HEK293 (cell line): Measurements from ENCODE around the gene PPP4R4.

Experiments
- CTCF ChIA-PET: fragments of 350-600 bp; formaldehyde crosslinking; extraction: SDS; loops from one replicate; lab custom pipeline; 2021; ENCODE audit warnings: antibody characterized with exemption; lab: Yijun Ruan, JAX
- POLR2A ChIA-PET: fragments of 300-600 bp; formaldehyde crosslinking; extraction: SDS; loops from one replicate; lab custom pipeline; 2020; ENCODE audit warnings: antibody characterized with exemption, inconsistent platforms; lab: Yijun Ruan, JAX
- H3K27ac ChIP-seq: fragments of 200-500 bp; sonication (Bioruptor generic); 2 replicates; pipeline ENCODE4 v1.5.1; 2014; ENCODE audit warnings: low read depth, low read length, control low read depth, inconsistent platforms; ENCODE audit errors: extremely low read depth
- H3K36me3 ChIP-seq, 2 experiments: fragments of 200-500 bp in 1 of 2; sonication (Bioruptor generic) in 1 of 2; 1 replicate in 1 of 2; 2 replicates in 1 of 2; pipeline ENCODE4 v1.5.1; 2014 to 2017; ENCODE audit warnings: inconsistent platforms in 2 of 2, low read length in 2 of 2; ENCODE audit not compliant: control insufficient read depth in 2 of 2, insufficient read depth in 1 of 2
- H3K4me1 ChIP-seq: fragments of 200-500 bp; sonication (Bioruptor generic); 2 replicates; pipeline ENCODE4 v1.5.1; 2014; ENCODE audit warnings: mild to moderate bottlenecking, low read length, inconsistent platforms; ENCODE audit not compliant: control insufficient read depth, insufficient read depth
- H3K4me3 ChIP-seq: 2 replicates; pipeline ENCODE4 v1.5.1; 2011; ENCODE audit warnings: low read depth, mild to moderate bottlenecking, control low read depth, low read length, moderate library complexity
- H3K9me3 ChIP-seq: fragments of 200-500 bp; sonication (Bioruptor generic); 2 replicates; pipeline ENCODE4 v1.5.1; 2014; ENCODE audit warnings: low read depth, low read length, inconsistent platforms; ENCODE audit not compliant: control insufficient read depth, insufficient read depth
- GLI2 ChIP-seq: fragments of 450-650 bp; formaldehyde crosslinking; IDR thresholded peaks from 2 replicates; pipeline ENCODE4; 2017; ENCODE audit warnings: missing biosample characterization, missing genetic modification characterization, low read depth, borderline replicate concordance
- GLIS2 ChIP-seq: fragments of 450-650 bp; formaldehyde crosslinking; IDR thresholded peaks from 2 replicates; pipeline ENCODE4 v1.5.1; 2016; ENCODE audit warnings: missing biosample characterization, missing genetic modification characterization
- KLF9 ChIP-seq: fragments of 450-650 bp; formaldehyde crosslinking; IDR thresholded peaks from 2 replicates; pipeline ENCODE4 v1.5.1; 2016; ENCODE audit warnings: missing biosample characterization, missing genetic modification characterization, low read depth
- SALL2 ChIP-seq: fragments of 450-650 bp; formaldehyde crosslinking; IDR thresholded peaks from 2 replicates; pipeline ENCODE4 v1.5.0; 2017; ENCODE audit warnings: missing biosample characterization, mild to moderate bottlenecking, missing genetic modification characterization, borderline replicate concordance
- SCRT2 ChIP-seq: fragments of 450-650 bp; formaldehyde crosslinking; IDR thresholded peaks from 2 replicates; pipeline ENCODE4 v1.5.1; 2016; ENCODE audit warnings: missing biosample characterization, missing genetic modification characterization
- SETDB1 ChIP-seq: IDR thresholded peaks from one replicate; pipeline ENCODE4 v1.6.1; 2017; ENCODE audit warnings: mild to moderate bottlenecking, low read length, moderate library complexity, mixed read lengths; ENCODE audit not compliant: insufficient read length
- YY1 ChIP-seq: fragments of 450-650 bp; formaldehyde crosslinking; IDR thresholded peaks from 2 replicates; pipeline ENCODE4 v1.5.1; 2018; ENCODE audit warnings: missing biosample characterization, missing genetic modification characterization
- YY2 ChIP-seq: fragments of 450-650 bp; formaldehyde crosslinking; IDR thresholded peaks from 2 replicates; pipeline ENCODE4 v1.5.1; 2016; ENCODE audit warnings: missing biosample characterization, missing genetic modification characterization
- ZBTB6 ChIP-seq: fragments of 450-650 bp; formaldehyde crosslinking; IDR thresholded peaks from 2 replicates; pipeline ENCODE4 v1.5.1; 2017; ENCODE audit warnings: missing biosample characterization, missing genetic modification characterization
- ZFP41 ChIP-seq: fragments of 450-650 bp; formaldehyde crosslinking; IDR thresholded peaks from 2 replicates; pipeline ENCODE4 v1.5.1; 2016; ENCODE audit warnings: missing biosample characterization, missing genetic modification characterization, borderline replicate concordance
- ZNF157 ChIP-seq: fragments of 450-650 bp; formaldehyde crosslinking; IDR thresholded peaks from 2 replicates; pipeline ENCODE4 v1.5.1; 2016; ENCODE audit warnings: missing biosample characterization, missing genetic modification characterization
- ZNF221 ChIP-seq: fragments of 450-650 bp; formaldehyde crosslinking; IDR thresholded peaks from 2 replicates; pipeline ENCODE4 v1.5.1; 2017; ENCODE audit warnings: missing biosample characterization, missing genetic modification characterization, borderline replicate concordance
- ZNF24 ChIP-seq: fragments of 450-650 bp; formaldehyde crosslinking; IDR thresholded peaks from 2 replicates; pipeline ENCODE4 v1.5.1; 2016; ENCODE audit warnings: missing biosample characterization, missing genetic modification characterization
- ZNF248 ChIP-seq: fragments of 450-650 bp; formaldehyde crosslinking; IDR thresholded peaks from 2 replicates; pipeline ENCODE4 v1.5.1; 2017; ENCODE audit warnings: missing biosample characterization, missing genetic modification characterization
- ZNF274 ChIP-seq, 2 experiments: fragments of 200-500 bp in 1 of 2; fragments of 450-650 bp in 1 of 2; sonication (Bioruptor generic) in 1 of 2; formaldehyde crosslinking in 1 of 2; IDR thresholded peaks; 2 replicates each; pipeline versions ENCODE4 v1.5.1 to v1.6.1; 2014 to 2016; ENCODE audit warnings: borderline replicate concordance in 1 of 2, inconsistent platforms in 1 of 2, low read length in 1 of 2, missing biosample characterization in 1 of 2, missing genetic modification characterization in 1 of 2
- ZNF341 ChIP-seq: fragments of 450-650 bp; formaldehyde crosslinking; IDR thresholded peaks from 2 replicates; pipeline ENCODE4; 2016; ENCODE audit warnings: low read depth, missing biosample characterization, missing genetic modification characterization
- ZNF48 ChIP-seq: fragments of 450-650 bp; formaldehyde crosslinking; IDR thresholded peaks from 2 replicates; pipeline ENCODE4 v1.5.1; 2016; ENCODE audit warnings: missing biosample characterization, missing genetic modification characterization
- ZNF529 ChIP-seq: fragments of 450-650 bp; formaldehyde crosslinking; IDR thresholded peaks from 2 replicates; pipeline ENCODE4 v1.5.1; 2017; ENCODE audit warnings: missing genetic modification characterization, missing biosample characterization; ENCODE audit not compliant: insufficient replicate concordance
- ZNF530 ChIP-seq: fragments of 450-650 bp; formaldehyde crosslinking; IDR thresholded peaks from 2 replicates; pipeline ENCODE4 v1.5.1; 2016; ENCODE audit warnings: low read depth, missing biosample characterization, missing genetic modification characterization
- ZNF549 ChIP-seq: fragments of 450-650 bp; IDR thresholded peaks from 2 replicates; pipeline ENCODE4 v1.5.1; 2018; ENCODE audit warnings: missing biosample characterization, missing genetic modification characterization, mild to moderate bottlenecking, inconsistent platforms, moderate library complexity
- ZNF585B ChIP-seq: fragments of 450-650 bp; formaldehyde crosslinking; IDR thresholded peaks from 2 replicates; pipeline ENCODE4 v1.5.1; 2016; ENCODE audit warnings: missing biosample characterization, missing genetic modification characterization
- ZNF596 ChIP-seq: fragments of 450-650 bp; IDR thresholded peaks from 2 replicates; pipeline ENCODE4 v1.5.0; 2018; ENCODE audit warnings: missing biosample characterization, mild to moderate bottlenecking, missing genetic modification characterization, moderate library complexity
- ZNF626 ChIP-seq: fragments of 450-650 bp; sonication (Bioruptor Pico); formaldehyde crosslinking; IDR thresholded peaks from 2 replicates; pipeline ENCODE4 v1.5.1; 2018; ENCODE audit warnings: missing biosample characterization, missing genetic modification characterization, inconsistent platforms
- ZNF658 ChIP-seq: fragments of 450-650 bp; formaldehyde crosslinking; IDR thresholded peaks from 2 replicates; pipeline ENCODE4; 2016; ENCODE audit warnings: missing biosample characterization, missing genetic modification characterization
- ZNF670 ChIP-seq: fragments of 450-650 bp; formaldehyde crosslinking; IDR thresholded peaks from 2 replicates; pipeline ENCODE4 v1.5.1; 2016; ENCODE audit warnings: missing biosample characterization, missing genetic modification characterization, low read depth
- ZNF76 ChIP-seq: fragments of 450-650 bp; formaldehyde crosslinking; IDR thresholded peaks from 2 replicates; pipeline ENCODE4; 2016; ENCODE audit warnings: low read depth, missing biosample characterization, missing genetic modification characterization, borderline replicate concordance
- ZNF785 ChIP-seq: fragments of 450-650 bp; formaldehyde crosslinking; IDR thresholded peaks from 2 replicates; pipeline ENCODE4 v1.5.1; 2016; ENCODE audit warnings: missing biosample characterization, missing genetic modification characterization
- ZNF830 ChIP-seq: fragments of 450-650 bp; IDR thresholded peaks from 2 replicates; pipeline ENCODE4 v1.5.0; 2018; ENCODE audit warnings: missing biosample characterization, missing genetic modification characterization, low read depth, mild to moderate bottlenecking, moderate library complexity
- ZXDB ChIP-seq: fragments of 450-650 bp; formaldehyde crosslinking; IDR thresholded peaks from 2 replicates; pipeline ENCODE4 v1.5.1; 2016; ENCODE audit warnings: missing biosample characterization, missing genetic modification characterization
- TF ChIP-seq, protein P1 (sequence below): fragments of 450-650 bp; formaldehyde crosslinking; IDR thresholded peaks from 2 replicates; pipeline ENCODE4 v1.5.1; 2016; ENCODE audit warnings: missing biosample characterization, missing genetic modification characterization
- TF ChIP-seq, protein P2 (sequence below): fragments of 450-650 bp; formaldehyde crosslinking; IDR thresholded peaks from 2 replicates; pipeline ENCODE4 v1.5.1; 2016; ENCODE audit warnings: missing biosample characterization, missing genetic modification characterization

Gene PPP4R4

GRCh38 chr14:94203473-94204210 is 29.5 kb downstream of the PPP4R4 start:
- ChIA-PET POLR2A (no interaction called here), CTCF (interaction anchor here (0.6 kb wide), 1 partner anchor 273 kb away, joined by 3 read pairs; no protein-coding TSS in a partner anchor)
- Histone ChIP-seq H3K9me3 (no peaks in the 10 kb centered on the region), H3K4me3 (no peak overlapping the region), H3K4me1 (no peaks in the 10 kb centered on the region), H3K27ac (no peak overlapping the region), H3K36me3 (no peaks in the 10 kb centered on the region)
- no peak for TF ChIP-seq ZNF341 (tag by site-specific recombination)
- TF ChIP-seq, protein P1, sequence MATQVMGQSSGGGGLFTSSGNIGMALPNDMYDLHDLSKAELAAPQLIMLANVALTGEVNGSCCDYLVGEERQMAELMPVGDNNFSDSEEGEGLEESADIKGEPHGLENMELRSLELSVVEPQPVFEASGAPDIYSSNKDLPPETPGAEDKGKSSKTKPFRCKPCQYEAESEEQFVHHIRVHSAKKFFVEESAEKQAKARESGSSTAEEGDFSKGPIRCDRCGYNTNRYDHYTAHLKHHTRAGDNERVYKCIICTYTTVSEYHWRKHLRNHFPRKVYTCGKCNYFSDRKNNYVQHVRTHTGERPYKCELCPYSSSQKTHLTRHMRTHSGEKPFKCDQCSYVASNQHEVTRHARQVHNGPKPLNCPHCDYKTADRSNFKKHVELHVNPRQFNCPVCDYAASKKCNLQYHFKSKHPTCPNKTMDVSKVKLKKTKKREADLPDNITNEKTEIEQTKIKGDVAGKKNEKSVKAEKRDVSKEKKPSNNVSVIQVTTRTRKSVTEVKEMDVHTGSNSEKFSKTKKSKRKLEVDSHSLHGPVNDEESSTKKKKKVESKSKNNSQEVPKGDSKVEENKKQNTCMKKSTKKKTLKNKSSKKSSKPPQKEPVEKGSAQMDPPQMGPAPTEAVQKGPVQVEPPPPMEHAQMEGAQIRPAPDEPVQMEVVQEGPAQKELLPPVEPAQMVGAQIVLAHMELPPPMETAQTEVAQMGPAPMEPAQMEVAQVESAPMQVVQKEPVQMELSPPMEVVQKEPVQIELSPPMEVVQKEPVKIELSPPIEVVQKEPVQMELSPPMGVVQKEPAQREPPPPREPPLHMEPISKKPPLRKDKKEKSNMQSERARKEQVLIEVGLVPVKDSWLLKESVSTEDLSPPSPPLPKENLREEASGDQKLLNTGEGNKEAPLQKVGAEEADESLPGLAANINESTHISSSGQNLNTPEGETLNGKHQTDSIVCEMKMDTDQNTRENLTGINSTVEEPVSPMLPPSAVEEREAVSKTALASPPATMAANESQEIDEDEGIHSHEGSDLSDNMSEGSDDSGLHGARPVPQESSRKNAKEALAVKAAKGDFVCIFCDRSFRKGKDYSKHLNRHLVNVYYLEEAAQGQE (tag by site-specific recombination), result no peak
- no peak for TF ChIP-seq YY1 (tag by site-specific recombination)
- TF ChIP-seq ZNF830 (tag by site-specific recombination), result no peak
- no peak for TF ChIP-seq ZNF48 (tag by site-specific recombination)
- no peak for TF ChIP-seq ZNF585B (tag by site-specific recombination)
- no peak for TF ChIP-seq SALL2 (tag by site-specific recombination)
- TF ChIP-seq ZBTB6 (tag by site-specific recombination), result no peak
- no peak for TF ChIP-seq ZNF530
- TF ChIP-seq GLIS2, result no peak
- TF ChIP-seq ZNF24 (tag by site-specific recombination), result no peak
- TF ChIP-seq YY2 (tag by site-specific recombination), result no peak
- TF ChIP-seq ZNF248 (tag by site-specific recombination), result no peak
- no peak for TF ChIP-seq ZNF596 (tag by site-specific recombination)
- TF ChIP-seq ZNF670 (tag by site-specific recombination), result no peak
- no peak for TF ChIP-seq ZNF626
- no peak for TF ChIP-seq ZNF76
- TF ChIP-seq SETDB1, result no peak
- TF ChIP-seq GLI2 (tag by site-specific recombination), result no peak
- TF ChIP-seq ZNF658 (tag by site-specific recombination), result no peak

- no peaks in the 10 kb centered on the region for H3K9me3 ChIP-seq
- H3K36me3 ChIP-seq, result no peaks in the 10 kb centered on the region
- no peaks in the 10 kb centered on the region for H3K4me1 ChIP-seq
- no peak overlapping the region for H3K27ac ChIP-seq
- TF ChIP-seq ZNF274 (IDR thresholded peaks at IDR 0.05; ENCODE audit: low read length) (no peak), ZNF274 (tag by site-specific recombination; IDR thresholded peaks at IDR 0.05; ENCODE audit: borderline replicate concordance) (no peak), SCRT2 (no peak), ZNF221 (no peak), ZXDB (tag by site-specific recombination) (no peak), KLF9 (tag by site-specific recombination) (no peak), ZNF549 (tag by site-specific recombination) (no peak), ZNF529 (no peak), ZFP41 (no peak), ZNF157 (no peak), ZNF785 (tag by site-specific recombination) (no peak)
- TF ChIP-seq, protein P2, sequence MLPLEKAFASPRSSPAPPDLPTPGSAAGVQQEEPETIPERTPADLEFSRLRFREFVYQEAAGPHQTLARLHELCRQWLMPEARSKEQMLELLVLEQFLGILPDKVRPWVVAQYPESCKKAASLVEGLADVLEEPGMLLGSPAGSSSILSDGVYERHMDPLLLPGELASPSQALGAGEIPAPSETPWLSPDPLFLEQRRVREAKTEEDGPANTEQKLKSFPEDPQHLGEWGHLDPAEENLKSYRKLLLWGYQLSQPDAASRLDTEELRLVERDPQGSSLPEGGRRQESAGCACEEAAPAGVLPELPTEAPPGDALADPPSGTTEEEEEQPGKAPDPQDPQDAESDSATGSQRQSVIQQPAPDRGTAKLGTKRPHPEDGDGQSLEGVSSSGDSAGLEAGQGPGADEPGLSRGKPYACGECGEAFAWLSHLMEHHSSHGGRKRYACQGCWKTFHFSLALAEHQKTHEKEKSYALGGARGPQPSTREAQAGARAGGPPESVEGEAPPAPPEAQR (tag by site-specific recombination), result no peak
- POLR2A ChIA-PET, result no interaction called here
- H3K4me3 ChIP-seq, result no peak overlapping the region
- CTCF ChIA-PET, result no interaction called here
These were observed 38.9 kb downstream of the PPP4R4 start for GRCh38 chr14:94213021-94213420.
